Suprapubic skin (tissue), 4 donors: ENCODE measurements around the gene XXYLT1. TPM values are rescaled to one million over a fixed set of nuclear protein-coding genes. Genes with fewer than 3 reads are reported as not detected.
A peak's percentile ranks its signal among the peaks of the same experiment; 100 is the strongest.
"Not testable (repeated sequence)": the region's sequence is repeated elsewhere in the genome, so short reads cannot be mapped to it uniquely, and the experiment has no call there.

ENCODE experiments used
- DNase-seq, 2 donors: peaks; one replicate each; pipeline ENCODE4 v3.0.0-alpha.2; 2019; ENCODE audit warnings: low spot score in 2 of 2
- H3K27ac ChIP-seq: fragments of 200-600 bp; sonication (generic); one replicate; pipeline ENCODE4 v1.5.1; 2019
- H3K27me3 ChIP-seq: fragments of 200-600 bp; sonication (generic); one replicate; pipeline ENCODE4 v1.5.1; 2019
- H3K36me3 ChIP-seq: fragments of 200-600 bp; sonication (generic); one replicate; pipeline ENCODE4 v1.5.1; 2019
- H3K4me1 ChIP-seq: fragments of 200-600 bp; sonication (generic); one replicate; pipeline ENCODE4 v1.5.1; 2019
- H3K4me3 ChIP-seq: fragments of 200-600 bp; sonication (generic); one replicate; pipeline ENCODE4 v1.5.1; 2019; ENCODE audit warnings: mild to moderate bottlenecking
- H3K9me3 ChIP-seq: fragments of 200-600 bp; sonication (generic); one replicate; pipeline ENCODE4 v1.5.1; 2019
- EP300 ChIP-seq: sonication (generic); formaldehyde crosslinking; IDR thresholded peaks from one replicate; pipeline ENCODE4 v1.6.1; 2017; ENCODE audit warnings: antibody characterized with exemption
- POLR2A ChIP-seq, 2 donors: fragments of 450-650 bp; IDR thresholded peaks; one replicate each; pipeline ENCODE4 v1.6.1; 2017; ENCODE audit warnings: antibody characterized with exemption in 2 of 2, mild to moderate bottlenecking in 2 of 2, moderate library complexity in 2 of 2
- POLR2AphosphoS5 ChIP-seq, 3 donors: sonication (generic); formaldehyde crosslinking; IDR thresholded peaks; one replicate each; pipeline ENCODE4 v1.6.1; 2017; ENCODE audit warnings: antibody characterized with exemption in 3 of 3
- WGBS: methylation state at CpG from one replicate; pipeline ENCODE4 v1.1.5; 2018; 5-methylcytosine and 5-hydroxymethylcytosine counted together
- total RNA-seq, 4 donors: library from RNA; depleted of rRNA; stranded (reverse); fragments of >200 nt; gene quantifications; one replicate each; pipeline ENCODE4 v1.1.0, GENCODE V29; 2016
- TF ChIP-seq, protein P1 (sequence below), 2 donors: fragments of 200-600 bp in 1 of 2; fragments of 450-650 bp in 1 of 2; sonication (generic) in 1 of 2; IDR thresholded peaks; one replicate each; pipeline ENCODE4 v1.5.1; 2016 to 2019; ENCODE audit warnings: antibody characterized with exemption in 2 of 2, mild to moderate bottlenecking in 1 of 2, moderate library complexity in 1 of 2

XXYLT1 gene
- total RNA-seq, 4 donors from 2014 or later: 8.0 to 19.4 (median 13.2) TPM

DNA sequence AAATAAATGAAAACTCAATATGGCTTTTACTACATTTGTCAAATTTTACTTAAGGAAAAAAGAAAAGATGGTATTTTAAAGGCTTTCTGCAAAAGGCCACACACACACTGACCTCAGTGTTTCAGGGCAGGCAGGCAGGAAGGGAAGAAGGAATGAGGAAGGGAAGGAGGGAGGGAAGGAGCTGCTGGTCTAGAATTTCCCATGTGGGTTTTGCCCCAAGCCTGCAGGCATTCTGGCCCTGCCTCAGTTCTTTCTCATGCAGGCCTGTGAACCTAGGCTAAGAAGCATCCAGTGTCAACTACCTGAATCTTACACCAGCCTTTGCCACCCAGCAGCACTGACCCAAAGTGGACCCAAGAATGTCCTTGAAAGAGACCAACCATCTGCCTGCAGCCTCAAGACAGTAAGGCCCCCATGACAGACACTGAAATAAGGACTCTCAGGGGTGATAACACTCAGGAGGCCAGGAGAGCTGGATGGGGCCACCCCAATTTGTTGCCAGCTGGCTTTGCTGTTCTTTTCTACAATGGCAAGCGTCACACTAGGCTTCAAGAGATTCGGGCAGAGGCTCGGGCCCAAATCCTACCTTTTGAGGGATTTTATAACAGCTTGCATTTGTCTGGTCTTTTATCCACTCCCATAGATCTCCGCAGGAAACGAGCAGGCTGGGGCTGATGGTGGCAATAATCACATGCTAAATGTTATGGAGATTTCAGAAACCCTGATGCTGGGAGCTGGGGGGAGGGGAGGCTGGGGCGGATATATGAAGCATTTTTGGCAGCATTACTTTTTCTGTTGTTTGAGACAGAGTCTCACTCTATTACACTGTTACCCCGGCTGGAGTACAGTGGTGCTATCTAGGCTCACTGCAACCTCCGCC lies 51.4 kb downstream of the XXYLT1 start:
- H3K4me1 ChIP-seq: peaks cover 36% of the 10 kb centered on the region
- no peaks in the 10 kb centered on the region for H3K36me3 ChIP-seq
- H3K9me3 ChIP-seq: no peaks in the 10 kb centered on the region
- peak in 1 of 2 donors; percentile 37 for DNase-seq
- TF ChIP-seq EP300 (no peak), POLR2AphosphoS5 (IDR thresholded peaks at IDR 0.05) (no peak), POLR2A (IDR thresholded peaks at IDR 0.05) (no peak)
- TF ChIP-seq, protein P1, sequence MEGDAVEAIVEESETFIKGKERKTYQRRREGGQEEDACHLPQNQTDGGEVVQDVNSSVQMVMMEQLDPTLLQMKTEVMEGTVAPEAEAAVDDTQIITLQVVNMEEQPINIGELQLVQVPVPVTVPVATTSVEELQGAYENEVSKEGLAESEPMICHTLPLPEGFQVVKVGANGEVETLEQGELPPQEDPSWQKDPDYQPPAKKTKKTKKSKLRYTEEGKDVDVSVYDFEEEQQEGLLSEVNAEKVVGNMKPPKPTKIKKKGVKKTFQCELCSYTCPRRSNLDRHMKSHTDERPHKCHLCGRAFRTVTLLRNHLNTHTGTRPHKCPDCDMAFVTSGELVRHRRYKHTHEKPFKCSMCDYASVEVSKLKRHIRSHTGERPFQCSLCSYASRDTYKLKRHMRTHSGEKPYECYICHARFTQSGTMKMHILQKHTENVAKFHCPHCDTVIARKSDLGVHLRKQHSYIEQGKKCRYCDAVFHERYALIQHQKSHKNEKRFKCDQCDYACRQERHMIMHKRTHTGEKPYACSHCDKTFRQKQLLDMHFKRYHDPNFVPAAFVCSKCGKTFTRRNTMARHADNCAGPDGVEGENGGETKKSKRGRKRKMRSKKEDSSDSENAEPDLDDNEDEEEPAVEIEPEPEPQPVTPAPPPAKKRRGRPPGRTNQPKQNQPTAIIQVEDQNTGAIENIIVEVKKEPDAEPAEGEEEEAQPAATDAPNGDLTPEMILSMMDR (IDR thresholded peaks at IDR 0.05): no peak
- H3K4me3 ChIP-seq: no peak overlapping the region
- H3K27ac ChIP-seq: no peak overlapping the region
- 90% methylated on average over 8 of the region's 8 CpGs for WGBS
- no peaks in the 10 kb centered on the region for H3K27me3 ChIP-seq

DNA sequence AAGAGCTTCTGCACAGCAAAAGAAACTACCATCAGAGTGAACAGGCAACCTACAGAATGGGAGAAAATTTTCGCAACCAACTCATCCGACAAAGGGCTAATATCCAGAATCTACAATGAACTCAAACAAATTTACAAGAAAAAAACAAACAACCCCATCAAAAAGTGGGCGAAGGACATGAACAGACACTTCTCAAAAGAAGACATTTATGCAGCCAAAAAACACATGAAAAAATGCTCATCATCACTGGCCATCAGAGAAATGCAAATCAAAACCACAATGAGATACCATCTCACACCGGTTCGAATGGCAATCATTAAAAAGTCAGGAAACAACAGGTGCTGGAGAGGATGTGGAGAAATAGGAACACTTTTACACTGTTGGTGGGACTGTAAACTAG lies 52.6 kb downstream of the XXYLT1 start:
- not testable (repeated sequence) for H3K4me3 ChIP-seq, H3K27ac ChIP-seq, H3K36me3 ChIP-seq, DNase-seq, H3K27me3 ChIP-seq, H3K9me3 ChIP-seq
- 100% methylated on average over 5 of the region's 5 CpGs for WGBS
- H3K4me1 ChIP-seq: peaks cover 24% of the 10 kb centered on the region

DNA sequence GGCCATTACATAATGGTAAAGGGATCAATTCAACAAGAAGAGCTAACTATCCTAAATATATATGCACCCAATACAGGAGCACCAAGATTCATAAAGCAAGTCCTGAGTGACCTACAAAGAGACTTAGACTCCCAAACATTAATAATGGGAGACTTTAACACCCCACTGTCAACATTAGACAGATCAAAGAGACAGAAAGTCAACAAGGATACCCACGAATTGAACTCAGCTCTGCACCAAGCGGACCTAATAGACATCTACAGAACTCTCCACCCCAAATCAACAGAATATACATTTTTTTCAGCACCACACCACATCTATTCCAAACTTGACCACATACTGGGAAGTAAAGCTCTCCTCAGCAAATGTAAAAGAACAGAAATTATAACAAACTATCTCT lies 55.4 kb downstream of the XXYLT1 start:
- not testable (repeated sequence) for H3K4me1 ChIP-seq, H3K27ac ChIP-seq, H3K27me3 ChIP-seq, DNase-seq, H3K9me3 ChIP-seq, H3K36me3 ChIP-seq, H3K4me3 ChIP-seq
- WGBS: 95% methylated on average over 2 of the region's 2 CpGs

DNA sequence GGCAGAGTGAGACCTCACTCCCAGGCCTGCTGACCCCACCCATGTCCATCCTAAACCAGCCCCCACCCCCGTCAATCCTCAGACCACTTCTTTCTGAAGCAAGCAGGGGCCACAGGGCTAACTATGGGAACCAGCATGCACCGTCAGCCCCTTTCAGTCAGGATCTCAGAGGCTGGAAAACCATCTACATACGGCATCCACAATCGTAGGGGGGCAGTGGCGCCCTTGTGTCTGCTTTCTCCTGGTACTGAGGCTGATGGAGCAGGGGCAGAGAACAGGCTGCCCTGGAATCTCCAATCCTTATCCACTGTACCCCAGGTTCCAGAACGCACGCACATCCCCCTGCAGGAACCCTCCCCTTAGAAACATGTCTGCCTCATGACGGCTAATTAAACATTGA lies 56.6 kb downstream of the XXYLT1 start:
- no peak for DNase-seq
- WGBS: 96% methylated on average over 8 of the region's 8 CpGs
- H3K27ac ChIP-seq: no peak overlapping the region

DNA sequence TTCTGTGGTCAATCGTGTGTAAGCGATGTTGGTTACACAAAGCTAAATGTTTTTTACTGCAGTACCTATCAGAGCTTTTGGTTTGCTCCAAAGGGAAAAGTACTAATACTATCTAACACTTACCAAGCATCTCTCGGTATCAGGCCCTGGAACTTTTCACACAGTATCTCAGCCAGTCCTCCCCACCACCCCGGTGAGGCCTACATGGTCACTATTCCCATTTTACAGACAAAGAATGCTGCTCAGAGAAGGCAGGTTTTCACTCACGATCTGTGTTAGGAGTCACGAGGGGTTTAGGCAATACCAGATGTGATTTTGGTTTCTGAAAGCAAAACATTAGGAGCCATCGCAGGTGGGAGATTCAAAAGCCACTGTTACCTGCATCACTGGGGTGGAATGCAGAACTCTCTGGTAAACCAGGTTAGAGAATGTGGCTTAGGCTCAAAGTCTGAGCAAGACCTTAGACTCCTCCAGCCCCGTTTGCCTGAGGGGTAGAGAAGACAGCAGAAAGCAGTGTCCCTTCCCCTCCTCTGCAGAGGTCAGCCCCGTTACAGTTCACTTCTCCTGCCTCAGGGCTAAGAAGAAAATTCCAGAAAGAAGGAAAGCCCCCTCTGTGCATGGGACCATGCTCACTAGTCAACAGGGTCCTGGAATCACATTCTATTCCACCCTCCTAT lies 57.2 kb downstream of the XXYLT1 start:
- no peak for DNase-seq
- WGBS: 83% methylated on average over 9 of the region's 9 CpGs
- Histone ChIP-seq H3K36me3 (no peaks in the 10 kb centered on the region), H3K9me3 (no peaks in the 10 kb centered on the region), H3K27me3 (no peaks in the 10 kb centered on the region), H3K27ac (no peak overlapping the region), H3K4me3 (no peak overlapping the region), H3K4me1 (peaks cover 14% of the 10 kb centered on the region)
- TF ChIP-seq POLR2A (IDR thresholded peaks at IDR 0.05) (no peak), EP300 (no peak), POLR2AphosphoS5 (IDR thresholded peaks at IDR 0.05) (no peak)
- TF ChIP-seq, protein P1 (IDR thresholded peaks at IDR 0.05): no peak

More for the DNA sequence above, 56.6 kb downstream of the XXYLT1 start:
- H3K9me3 ChIP-seq: no peaks in the 10 kb centered on the region
- TF ChIP-seq EP300 (no peak), POLR2A (IDR thresholded peaks at IDR 0.05) (no peak), POLR2AphosphoS5 (IDR thresholded peaks at IDR 0.05) (no peak)
- TF ChIP-seq, protein P1 (IDR thresholded peaks at IDR 0.05): no peak
- H3K27me3 ChIP-seq: no peaks in the 10 kb centered on the region
- no peak overlapping the region for H3K4me3 ChIP-seq
- peaks cover 9% of the 10 kb centered on the region for H3K4me1 ChIP-seq
- no peaks in the 10 kb centered on the region for H3K36me3 ChIP-seq

DNA sequence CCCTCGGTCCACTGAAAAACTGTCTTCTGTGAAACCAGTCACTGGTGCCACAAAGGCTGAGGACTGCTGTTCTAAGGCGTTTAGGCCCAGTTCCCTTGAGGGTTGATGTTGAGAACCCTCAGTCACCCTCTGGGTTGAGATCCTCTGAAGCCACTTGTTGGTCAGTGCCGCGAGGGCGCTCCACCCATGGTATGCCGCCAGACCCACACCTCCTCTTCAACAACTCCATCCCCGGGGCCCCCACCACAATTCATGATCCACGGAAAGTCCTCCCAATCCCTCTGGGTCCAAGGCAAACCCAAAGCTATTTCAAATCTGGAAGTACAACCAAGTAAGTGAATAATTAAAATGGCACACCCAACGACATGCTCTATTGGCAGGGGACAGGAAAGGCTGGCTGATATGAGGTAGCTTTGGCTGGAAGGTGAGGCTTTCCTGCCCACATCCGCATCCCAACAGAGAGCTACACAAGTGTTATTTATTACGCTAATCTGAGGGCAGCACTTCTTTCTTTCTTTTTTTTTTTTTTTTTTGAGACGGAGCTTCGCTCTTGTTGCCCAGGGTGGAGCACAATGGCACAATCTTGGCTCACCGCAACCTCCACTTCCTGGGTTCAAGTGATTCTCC lies 58.1 kb downstream of the XXYLT1 start:
- Histone ChIP-seq H3K4me1 (peaks cover 20% of the 10 kb centered on the region), H3K4me3 (no peak overlapping the region), H3K36me3 (no peaks in the 10 kb centered on the region), H3K9me3 (no peaks in the 10 kb centered on the region), H3K27me3 (no peaks in the 10 kb centered on the region), H3K27ac (no peak overlapping the region)
- 86% methylated on average over 14 of the region's 14 CpGs for WGBS
- TF ChIP-seq, protein P1 (IDR thresholded peaks at IDR 0.05): no peak
- TF ChIP-seq EP300 (no peak), POLR2A (IDR thresholded peaks at IDR 0.05) (no peak)
- DNase-seq: no peak
